ENCODE results near the gene CAVIN2. TPM values are rescaled to one million over a fixed set of nuclear protein-coding genes. Genes with fewer than 3 reads are reported as not detected.

Gene CAVIN2
- not detected for total RNA-seq

DNA sequence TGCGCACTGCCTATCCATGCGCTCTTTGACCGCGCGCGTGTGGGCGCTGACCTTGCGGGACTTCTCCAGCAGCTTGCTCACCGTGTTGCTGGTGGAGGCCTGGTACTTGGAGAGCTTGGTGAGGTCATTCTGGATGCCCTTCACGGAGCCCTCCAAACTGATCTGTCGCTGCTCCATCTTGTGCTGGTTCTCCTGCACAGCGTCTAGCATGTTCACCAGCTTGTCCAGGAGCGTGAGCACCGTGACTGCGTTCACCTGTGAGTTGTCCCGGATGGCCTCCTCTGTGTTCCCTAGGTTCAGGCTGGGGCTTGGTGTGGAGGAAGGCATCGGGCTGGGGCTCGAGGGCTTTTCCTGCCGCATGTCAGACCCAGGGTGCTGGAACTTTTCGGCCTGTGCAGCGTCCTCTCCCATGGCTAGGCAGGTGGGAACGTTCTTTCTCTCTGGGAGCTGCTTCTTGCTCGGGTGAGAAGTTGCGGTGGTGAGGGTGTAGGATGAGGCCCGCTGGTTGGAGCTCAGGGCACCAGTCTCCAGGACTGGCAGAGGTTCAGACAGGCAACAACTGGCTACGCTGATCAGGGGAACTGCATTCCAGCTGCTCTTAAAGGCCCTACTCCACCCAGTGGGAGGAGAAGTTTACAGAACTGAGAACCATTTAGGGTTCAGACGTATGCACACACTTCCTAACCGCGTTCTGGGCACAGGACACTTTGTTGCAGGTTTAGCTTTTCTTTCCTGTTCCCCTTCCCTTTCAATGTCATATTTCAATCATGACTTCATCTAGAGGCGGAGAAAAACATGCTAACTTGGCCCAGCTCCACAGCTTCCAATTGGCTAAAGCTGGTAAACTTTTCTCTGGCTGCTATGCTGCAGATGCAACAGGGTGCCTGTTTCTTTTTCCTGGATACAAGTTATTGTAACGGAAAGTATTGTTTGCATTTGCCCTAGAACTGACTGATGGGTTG is at the start of gene CAVIN2:
Gene CAVIN2, minus strand, starts transcription at position 574 of the 962 bp plus-strand sequence. Its CDS starts 163 bp downstream, at position 411.
- DNase-seq = no peak

DNA sequence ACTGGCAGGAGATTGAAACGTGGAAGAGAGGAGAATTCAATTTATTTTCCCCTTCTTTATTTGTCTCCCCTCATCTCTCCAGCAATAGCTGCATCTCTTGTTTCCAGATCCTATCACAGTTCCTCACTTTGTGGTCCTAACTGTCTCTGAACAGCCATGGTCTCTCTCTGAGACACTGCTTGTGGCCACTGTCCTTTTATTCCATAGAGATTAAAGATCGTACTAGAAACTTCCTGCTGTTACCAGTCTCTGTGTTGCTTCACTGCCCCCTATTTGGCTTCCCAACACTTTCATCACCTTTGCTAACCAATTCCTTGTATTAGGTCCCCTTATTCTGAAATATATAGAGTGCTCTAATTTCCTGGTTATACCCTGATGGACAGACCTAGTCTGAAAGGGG is 48.9 kb upstream of the CAVIN2 start:
- DNase-seq = no peak

DNA sequence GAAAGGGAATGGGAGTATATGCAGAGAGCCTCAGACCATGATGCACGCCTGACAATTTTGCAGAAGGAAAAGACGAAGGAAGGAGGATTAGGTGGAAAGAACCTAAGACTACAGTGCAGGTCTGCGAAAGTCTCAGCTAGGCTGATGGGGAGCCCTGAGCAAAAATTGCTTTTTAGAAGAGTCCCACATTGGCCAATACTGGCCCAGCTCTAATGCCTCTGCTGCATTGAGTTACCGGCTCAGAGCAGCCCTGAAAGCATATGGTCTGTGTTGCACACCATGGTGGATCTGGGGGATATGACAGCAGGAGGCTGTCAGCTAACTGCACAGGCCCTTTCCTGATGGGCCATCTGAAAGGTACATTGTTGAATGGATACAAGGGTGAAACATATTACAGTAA is 48.3 kb upstream of the CAVIN2 start:
- DNase-seq = no peak

DNA sequence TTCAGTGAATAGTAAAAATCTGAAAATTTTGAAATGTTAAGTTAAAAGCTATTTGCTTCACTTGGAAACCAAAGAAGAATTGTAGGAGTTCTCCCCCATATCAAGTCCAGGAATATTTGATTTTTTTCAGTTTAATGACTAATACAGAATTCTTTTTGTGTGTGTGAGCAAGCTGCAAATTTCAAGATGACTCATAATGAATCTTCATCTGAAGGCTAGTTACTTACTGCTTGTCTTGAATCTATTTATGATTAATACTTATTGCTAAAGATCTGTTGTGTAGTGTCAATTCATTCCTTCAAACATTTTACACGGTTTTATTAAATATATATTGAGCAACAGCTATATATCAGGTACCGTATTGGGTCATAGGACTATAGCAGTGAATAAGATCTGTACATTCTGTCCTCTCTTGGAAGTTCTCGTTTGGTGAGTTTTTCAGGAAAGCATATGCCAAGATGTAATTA is 47.8 kb upstream of the CAVIN2 start:
- no peak for DNase-seq

DNA sequence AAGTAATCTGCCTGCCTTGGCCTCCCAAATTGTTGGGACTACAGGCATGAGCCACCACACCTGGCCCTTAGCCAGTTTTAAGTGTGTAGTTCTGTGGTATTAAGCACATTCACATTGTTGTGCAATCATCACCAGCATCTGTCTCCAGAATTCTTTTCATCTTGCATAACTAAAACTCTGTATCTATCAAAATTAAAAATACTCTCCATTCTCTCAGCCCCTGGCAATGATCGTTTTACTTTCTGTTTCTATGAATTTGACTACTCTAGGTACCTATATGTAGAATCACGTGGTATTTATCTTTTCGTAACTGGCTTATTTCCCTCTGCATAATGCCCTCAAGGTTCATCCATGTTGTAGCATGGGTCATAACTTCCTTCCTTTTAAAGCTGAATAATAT is 45.5 kb upstream of the CAVIN2 start:
- DNase-seq = no peak

- no peak for DNase-seq
Measured at GRCh38 chr2:191891656-191892055, 44.8 kb upstream of the CAVIN2 start.

- no peak for DNase-seq
Measured at GRCh38 chr2:191889931-191890330, 43.0 kb upstream of the CAVIN2 start.

DNA sequence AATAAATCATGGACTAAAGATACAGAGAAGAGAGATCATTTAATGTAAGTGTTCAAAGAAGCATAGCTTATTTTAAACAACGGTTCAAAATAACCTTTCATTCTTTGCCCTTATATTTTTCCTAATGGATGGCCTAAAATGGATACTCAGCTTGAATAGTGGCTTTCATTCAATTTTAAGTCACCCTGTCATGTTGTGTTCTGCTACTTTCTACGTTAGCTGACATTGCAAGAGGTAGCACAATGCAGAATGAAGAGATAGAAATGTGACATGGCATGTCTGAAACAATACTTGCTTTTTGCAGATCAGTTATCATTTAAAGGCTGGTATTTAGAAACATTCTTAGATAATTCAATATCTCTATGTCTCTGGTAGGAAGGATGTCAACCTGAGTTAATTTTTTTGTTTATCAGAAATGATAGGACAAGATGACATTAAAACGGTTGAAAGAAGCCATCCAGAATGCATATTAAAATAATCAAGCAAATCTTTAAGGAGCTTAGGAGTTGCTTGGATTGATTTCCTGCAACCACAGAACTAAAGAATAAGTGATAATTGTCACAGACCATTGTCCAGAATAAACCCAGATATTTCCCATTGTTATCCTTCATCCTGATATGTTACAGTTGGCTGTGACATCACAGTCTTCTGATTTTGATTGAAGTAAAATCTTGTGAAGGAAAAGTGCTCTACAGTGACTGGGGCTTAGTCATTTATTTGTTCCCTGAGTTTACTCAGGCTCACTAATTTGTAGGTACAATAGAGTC is 41.7 kb upstream of the CAVIN2 start:
- no peak for DNase-seq

GRCh38 chr2:191885650-191886049 is 38.8 kb upstream of the CAVIN2 start:
- no peak for DNase-seq

GRCh38 chr2:191885098-191885497 is 38.2 kb upstream of the CAVIN2 start:
- DNase-seq = no peak

GRCh38 chr2:191881982-191882816 is 35.3 kb upstream of the CAVIN2 start:
- DNase-seq = no peak

- no peak for DNase-seq
Measured at GRCh38 chr2:191878548-191879279, 31.8 kb upstream of the CAVIN2 start.

GRCh38 chr2:191877875-191878274 is 31.0 kb upstream of the CAVIN2 start:
- no peak for DNase-seq

- DNase-seq = no peak
Measured at GRCh38 chr2:191875859-191876258, 29.0 kb upstream of the CAVIN2 start.

GRCh38 chr2:191870744-191871143 is 23.9 kb upstream of the CAVIN2 start:
- no peak for DNase-seq

DNA sequence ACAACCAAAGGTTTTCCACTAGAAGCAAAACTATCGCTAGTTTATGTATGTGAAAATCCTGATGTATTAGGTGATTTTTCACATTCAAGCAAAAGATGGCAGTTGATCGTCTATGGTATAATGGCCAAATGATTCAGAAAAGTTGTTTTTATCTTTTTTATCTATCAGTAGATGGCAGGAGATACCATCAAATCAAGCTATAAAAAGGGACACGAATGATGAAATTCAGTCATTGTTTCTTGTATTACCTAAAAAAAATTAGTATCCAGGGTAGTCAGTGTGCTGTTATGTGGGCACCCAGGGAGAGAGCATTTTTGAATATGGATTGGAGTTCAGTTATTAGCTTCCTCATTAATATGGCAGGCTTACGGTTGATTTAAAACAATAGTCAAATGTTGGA is 22.9 kb upstream of the CAVIN2 start:
- no peak for DNase-seq

GRCh38 chr2:191869178-191869577 is 22.3 kb upstream of the CAVIN2 start:
- DNase-seq = no peak

DNA sequence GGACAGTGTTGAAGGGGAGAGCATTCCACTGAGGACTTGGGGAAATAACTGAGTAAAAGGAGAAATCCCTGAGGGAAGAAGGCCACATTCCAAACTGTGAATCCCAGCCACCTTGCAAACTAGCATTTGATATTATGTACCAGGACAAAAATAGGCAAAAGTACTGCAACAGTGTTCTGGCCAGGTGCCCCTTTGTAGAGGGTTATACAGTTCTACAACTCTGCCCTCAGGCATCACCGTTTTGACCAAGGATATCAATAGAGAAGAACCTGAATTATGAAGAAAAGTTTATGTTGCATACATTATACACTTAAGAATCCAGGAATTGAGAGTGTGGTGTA is 20.6 kb upstream of the CAVIN2 start:
- no peak for DNase-seq

DNA sequence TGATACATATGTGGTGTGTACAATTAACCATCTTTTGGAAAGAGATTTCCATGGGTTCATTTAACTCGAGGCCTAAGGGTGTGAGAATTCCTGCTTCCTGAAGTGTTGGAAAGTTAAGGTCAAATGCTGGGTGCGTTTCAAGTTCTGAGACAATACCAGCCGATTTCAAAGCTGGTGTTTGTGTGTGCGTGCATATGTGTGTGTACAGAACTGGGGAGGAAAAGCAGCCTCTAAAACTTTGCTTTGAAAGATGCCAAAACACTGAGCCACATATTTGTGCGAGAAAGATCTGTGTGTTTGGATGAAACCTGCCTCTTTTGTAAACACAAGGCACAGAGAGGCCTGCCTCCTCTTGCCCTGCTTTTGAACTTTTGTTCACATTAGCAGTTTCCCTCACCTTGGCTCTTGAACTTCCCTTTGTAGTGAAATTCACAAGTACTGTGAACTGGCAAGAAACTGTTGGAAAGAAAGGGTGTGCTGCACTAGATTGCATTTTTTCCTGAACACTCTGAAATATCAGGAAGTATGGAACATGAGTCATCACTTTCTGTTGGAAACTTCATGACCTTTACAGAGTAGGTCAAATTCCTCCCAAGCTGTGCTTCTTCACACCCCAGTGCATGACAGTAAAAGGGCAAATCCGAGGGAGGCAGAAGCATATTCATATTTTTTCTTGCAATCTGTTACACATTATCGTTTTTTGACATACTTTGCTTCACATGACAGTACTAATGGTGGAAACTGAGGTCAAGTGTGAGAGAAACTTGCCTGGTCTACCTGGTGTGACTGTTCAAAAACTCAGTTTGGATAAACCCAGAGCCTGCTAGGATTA is 20.0 kb upstream of the CAVIN2 start:
- no peak for DNase-seq

DNA sequence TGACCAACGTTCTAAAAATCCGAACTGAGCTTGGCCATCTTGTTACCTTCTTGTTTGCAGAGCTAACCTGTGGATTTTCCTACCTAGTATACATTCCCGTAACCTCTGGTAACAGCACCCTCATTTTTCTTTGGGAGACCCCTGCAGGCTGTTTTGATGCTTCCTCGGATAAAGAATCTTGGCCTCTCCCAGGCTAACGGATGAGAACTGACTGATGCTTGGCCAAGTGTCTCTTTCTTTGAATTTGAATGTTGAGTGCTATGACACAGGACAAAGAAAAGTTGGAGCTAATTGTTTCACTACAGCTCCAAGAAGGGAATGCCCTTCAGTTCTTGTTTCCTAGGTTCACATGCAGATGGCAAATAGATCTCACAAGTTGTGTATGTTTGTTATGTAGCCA is 19.3 kb upstream of the CAVIN2 start:
- no peak for DNase-seq

All from effector CD4-positive, alpha-beta T cell (primary cell).